ENCODE data around the gene SPRY1.

The SPRY1 gene

DNA sequence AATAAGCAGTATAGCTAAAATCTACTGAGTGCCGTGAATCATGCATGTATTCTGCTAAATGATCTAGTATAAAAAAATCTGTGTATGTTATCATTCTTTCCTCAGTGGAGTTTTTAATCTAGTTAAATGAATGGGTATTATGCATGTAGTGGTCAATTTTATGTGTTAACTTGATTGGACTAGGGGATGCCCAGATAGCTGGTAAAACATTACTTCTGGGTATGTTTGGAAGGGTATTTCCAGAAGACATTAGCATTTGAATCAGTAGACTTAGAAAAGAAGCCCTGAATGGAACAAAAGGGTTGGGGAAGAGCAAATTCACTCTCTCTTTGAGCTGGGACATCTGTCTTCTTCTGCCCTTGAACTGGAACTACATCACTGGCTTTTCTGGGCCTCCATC lies 34.5 kb upstream of the SPRY1 start:
- TF ChIP-seq, protein P1, sequence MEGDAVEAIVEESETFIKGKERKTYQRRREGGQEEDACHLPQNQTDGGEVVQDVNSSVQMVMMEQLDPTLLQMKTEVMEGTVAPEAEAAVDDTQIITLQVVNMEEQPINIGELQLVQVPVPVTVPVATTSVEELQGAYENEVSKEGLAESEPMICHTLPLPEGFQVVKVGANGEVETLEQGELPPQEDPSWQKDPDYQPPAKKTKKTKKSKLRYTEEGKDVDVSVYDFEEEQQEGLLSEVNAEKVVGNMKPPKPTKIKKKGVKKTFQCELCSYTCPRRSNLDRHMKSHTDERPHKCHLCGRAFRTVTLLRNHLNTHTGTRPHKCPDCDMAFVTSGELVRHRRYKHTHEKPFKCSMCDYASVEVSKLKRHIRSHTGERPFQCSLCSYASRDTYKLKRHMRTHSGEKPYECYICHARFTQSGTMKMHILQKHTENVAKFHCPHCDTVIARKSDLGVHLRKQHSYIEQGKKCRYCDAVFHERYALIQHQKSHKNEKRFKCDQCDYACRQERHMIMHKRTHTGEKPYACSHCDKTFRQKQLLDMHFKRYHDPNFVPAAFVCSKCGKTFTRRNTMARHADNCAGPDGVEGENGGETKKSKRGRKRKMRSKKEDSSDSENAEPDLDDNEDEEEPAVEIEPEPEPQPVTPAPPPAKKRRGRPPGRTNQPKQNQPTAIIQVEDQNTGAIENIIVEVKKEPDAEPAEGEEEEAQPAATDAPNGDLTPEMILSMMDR (conservative IDR thresholded peaks at IDR 0.05): no peak
- H3K27ac ChIP-seq: no peak overlapping the region

DNA sequence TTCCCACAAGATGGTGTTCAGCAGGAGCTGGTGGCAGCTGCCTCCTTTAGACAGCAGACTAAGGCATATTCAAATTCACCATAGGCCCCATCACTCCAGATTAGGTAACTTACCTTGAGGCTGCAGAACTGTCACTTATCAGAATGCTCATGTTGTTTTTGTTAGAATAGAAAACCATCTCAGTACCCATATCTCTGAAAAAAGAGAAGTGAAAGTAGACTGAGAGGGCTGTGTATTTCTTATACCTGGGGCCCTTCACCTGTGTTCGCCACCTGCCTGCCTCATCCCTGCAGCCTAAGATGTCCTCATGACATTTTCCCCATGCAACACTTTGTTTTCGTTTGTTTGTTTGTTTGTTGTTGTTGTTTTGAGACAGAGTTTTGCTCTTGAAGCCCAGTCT lies 32.9 kb upstream of the SPRY1 start:
- TF ChIP-seq, protein P1 (conservative IDR thresholded peaks at IDR 0.05): no peak
- H3K27ac ChIP-seq: no peak overlapping the region

DNA sequence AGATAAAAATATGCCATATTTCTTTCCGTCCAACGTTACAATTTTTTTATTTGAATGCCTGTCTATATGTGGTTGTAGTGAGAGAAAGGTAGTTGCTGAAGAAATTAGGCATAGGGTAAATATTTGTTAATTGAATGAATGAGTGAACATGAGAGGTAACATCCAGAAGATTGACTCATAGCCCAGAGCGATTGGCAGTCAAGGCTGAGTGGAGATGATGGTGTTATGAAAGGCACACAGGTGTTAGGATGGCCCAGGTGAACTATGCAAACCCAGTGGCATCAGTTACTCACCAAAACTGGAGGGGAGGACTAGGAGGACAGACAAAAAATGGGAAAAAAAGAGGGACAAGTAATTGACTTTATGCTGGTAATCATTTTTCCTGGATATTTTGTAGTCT lies 31.7 kb upstream of the SPRY1 start:
- TF ChIP-seq, protein P1 (conservative IDR thresholded peaks at IDR 0.05): no peak
- no peak overlapping the region for H3K27ac ChIP-seq

DNA sequence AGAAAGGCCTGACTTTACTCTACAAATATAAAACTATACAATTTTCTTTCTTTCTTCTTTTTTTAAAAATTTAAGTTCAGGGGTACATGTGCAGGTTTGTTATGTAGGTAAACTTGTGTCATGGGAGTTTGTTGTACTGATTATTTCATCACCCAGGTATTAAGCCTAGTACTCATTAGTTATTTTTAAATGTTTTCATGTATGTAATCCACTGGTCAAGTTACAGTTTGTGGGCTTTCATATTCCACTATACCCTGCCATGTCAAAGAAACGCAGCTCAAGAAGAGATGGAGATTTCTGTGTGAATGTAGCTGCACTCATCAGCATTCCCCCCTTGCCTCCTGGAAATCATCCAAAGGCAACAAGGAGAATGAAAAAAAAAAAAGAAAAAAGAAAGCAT lies 31.2 kb upstream of the SPRY1 start:
- no peak overlapping the region for H3K27ac ChIP-seq

DNA sequence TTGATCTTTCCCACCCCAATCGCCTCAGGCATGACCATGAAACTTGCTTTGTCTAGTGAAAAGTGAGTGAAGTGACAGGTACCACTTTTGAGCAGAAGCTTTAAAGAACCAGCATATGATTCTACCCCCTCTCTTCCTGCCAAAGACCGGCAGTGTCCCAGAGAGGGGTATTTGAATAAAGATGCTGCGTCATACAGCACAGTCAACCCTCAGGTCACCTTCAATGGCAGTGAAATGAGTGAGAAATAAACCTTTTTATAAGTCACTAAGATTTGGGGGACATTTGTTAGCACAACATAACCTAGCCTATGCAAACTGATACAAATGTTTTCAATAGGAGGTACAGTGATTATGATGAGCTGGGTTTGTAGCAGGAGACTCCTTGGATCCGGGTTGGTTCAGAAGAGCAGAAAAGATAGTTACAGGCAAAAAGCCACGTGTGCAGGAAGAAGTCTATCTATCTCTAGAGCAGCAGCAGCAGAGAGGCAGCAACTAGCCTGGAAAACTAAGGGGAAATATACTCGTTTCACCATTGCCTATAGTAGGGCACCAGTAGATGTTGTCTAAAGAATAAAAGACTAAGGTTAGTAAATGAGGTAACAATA lies 30.3 kb upstream of the SPRY1 start:
- no peak overlapping the region for H3K27ac ChIP-seq
- TF ChIP-seq, protein P1 (conservative IDR thresholded peaks at IDR 0.05): no peak

More for the DNA sequence above, 31.2 kb upstream of the SPRY1 start:
- TF ChIP-seq, protein P1 (conservative IDR thresholded peaks at IDR 0.05): no peak

DNA sequence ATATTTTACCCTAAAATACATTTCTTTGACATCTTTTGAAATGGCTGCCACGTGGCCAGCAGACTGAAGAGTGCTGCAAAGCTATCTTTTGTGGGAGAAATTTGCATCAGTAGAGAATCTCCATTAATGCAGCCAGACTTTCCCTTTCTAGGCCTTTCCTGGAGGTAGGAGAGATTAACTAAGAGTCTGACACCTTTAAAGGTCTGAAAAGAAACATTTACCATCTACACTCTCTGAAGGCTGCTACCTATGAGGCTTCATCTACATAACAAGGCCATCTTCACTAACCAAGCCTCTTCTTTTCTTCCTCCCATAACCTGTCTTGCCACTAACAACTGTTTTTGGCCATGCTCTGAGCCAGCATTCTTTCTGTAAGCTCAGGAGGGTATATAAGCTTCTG lies 17.8 kb upstream of the SPRY1 start:
- TF ChIP-seq, protein P1 (conservative IDR thresholded peaks at IDR 0.05): no peak
- no peak overlapping the region for H3K27ac ChIP-seq

DNA sequence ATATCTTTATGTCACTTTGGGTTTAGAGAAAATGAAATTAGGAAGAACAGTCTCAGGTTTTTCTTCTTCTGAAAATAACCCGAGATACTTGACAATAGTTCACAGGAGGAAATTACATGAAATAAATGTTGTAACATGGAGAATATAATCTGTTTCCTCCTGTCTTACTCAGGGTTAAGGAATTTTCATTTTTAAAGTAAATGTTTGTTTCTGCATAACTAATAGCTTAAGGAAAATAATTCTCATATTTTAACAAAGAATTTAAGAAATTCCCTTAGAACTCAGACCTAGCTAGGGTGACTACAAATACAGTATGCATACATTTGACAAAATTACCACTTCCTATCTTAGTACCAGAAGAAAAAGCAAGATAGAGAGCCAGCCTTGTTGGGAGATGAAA lies 17.2 kb upstream of the SPRY1 start:
- TF ChIP-seq, protein P1 (conservative IDR thresholded peaks at IDR 0.05): no peak
- no peak overlapping the region for H3K27ac ChIP-seq
